SK-N-DZ (cell line): ENCODE measurements around the gene PLXNC1.

ENCODE experiments used
- DNase-seq: peaks from one replicate; pipeline ENCODE4 v3.0.0-alpha.2; 2015; ENCODE audit warnings: low spot score

PLXNC1 gene

DNA sequence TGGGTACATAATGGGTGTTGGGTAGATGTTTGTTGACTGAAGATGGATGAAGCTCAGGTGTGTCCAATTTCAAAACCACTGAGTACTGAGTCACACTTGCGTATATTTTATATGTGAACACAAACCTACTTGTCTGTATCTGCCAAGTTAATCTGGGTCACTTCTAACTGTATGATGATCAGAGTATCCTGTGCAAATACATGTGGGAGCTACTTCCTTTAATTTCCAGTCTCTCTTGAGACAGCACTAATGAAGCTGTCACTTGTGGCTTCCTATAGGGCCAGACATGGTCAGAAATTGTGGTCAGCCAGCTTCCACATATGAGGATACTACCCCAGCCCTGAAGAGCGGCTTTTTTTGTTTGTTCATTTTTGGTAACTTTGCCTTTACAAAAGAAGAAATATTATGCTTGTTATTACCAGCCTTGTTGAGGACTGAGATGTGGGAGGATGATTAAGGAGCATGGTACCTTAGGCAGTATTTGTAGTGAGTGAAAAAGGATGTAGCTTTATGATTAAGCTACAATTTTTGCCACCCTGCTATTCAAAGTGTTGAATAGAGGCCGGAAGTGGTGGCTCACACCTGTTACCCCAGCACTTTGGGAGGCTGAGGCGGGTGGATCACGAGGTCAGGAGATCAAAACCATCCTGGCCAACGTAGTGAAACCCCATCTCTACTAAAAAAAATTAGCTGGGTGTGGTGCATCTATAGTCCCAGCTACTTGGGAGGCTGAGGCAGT, 32.4 kb downstream of the PLXNC1 start:
- no peak for DNase-seq

DNA sequence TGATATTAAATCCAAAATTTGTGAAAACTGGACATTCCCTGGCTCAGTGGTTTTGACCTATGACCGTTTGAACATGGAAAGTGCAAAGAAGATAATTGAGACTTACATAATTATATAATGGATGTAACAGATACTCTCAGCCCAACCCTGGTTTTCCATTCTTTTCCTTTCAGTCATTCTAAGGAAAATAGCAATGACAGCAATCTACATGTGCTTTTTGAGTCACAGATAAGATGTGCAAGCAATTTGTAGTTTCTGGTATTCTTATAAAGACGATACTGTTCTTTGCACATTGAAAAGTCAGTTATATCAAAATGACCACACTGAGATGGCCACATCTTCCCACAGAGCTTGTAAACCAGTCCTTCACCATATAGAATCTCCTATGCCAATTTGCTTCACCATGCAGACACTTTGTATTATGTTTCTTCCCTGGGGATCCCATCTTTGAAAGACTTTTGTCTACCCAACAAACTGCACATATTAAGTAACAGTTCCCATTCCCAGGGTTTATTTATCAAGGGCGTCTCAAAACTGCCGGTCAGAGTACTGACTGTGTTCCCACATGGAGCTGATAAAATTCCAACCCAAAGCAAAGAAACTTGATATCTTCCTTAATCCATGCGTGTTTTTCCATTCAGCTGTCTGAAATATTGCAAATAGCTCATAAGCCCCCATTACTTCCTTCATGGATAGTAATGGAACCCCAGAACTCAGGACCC, 34.8 kb downstream of the PLXNC1 start:
- DNase-seq = no peak

DNA sequence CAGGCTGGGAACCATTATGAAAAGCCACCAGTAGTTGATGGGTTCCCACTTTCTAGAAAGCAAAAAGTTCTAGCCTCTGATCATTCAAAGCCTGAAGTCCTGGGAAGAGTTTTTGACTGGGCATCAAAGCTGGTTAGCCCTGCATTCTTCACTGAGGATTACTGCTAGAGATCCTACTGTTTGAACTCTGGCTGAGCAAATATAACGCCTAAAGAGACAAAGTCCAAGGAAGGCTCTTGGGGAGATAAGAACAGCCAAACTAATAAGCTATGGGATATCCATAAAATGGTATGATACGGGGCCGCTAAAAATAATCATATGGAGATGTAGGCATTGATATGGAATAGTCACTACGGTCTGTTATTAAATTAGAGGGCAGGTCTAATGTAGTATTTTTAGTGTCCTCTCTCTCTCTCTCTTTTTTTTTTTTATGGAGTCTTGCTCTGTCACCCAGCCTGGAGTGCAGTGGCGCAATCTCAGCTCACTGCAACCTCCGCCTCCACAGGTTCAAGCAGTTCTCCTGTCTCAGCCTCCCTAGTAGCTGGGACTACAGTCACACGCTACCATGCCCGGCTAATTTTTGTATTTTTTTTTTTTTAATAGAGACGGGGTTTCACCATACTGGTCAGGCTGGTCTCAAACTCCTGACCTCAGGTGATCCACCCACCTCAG, 35.5 kb downstream of the PLXNC1 start:
- DNase-seq = no peak

DNA sequence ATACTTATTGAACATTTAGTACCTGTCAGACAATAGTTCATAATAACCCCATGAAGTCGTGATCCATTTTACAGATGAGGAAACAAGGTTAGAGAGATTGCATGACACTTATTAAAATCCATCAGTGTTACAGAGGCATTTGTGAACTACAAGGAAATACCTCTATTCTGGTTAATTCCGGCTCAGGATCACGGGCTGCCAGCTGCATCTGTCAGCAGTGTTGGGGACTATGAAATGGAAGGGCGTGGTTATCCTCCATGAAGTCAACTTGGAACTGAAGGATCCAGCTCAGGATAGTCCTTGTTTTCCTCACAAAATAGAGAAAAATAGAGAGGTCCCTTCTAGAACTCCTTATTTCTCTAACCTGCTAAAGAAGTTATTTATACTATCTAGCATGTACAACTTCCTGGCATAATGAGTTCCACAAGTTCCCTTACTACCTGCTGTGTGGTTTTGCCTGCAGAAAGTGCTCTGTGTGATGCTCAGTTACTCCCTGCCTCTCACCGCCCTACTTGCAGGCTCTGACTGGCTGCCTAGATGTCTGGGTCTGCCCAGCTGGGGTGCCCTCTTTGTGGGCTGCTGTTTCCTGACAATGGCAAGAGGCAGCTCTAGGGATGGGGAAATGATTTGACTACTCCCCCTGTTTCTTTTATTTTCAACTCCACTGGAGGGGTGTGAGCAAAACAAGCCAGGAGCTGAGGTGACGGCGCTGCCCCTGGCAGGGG, 36.8 kb downstream of the PLXNC1 start:
- no peak for DNase-seq

DNA sequence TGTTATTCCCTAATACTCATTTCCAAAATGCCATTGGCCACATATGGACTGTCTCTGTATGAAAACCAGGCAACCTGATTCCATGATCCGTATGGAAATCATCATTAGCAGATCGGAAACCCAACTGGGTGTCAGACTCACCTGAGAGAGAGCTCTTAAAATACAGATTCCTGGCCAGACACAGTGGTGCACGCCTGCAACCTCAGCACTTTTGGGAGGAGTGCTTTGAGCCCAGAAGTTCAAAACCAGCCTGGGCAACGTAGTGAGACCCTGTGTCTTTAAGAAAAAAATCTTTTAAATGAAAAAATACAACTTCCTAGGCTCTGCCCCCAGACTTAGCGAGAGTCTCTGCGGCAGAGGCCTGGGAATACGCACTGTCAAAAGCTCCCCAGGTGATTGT, 37.4 kb downstream of the PLXNC1 start:
- no peak for DNase-seq

DNA sequence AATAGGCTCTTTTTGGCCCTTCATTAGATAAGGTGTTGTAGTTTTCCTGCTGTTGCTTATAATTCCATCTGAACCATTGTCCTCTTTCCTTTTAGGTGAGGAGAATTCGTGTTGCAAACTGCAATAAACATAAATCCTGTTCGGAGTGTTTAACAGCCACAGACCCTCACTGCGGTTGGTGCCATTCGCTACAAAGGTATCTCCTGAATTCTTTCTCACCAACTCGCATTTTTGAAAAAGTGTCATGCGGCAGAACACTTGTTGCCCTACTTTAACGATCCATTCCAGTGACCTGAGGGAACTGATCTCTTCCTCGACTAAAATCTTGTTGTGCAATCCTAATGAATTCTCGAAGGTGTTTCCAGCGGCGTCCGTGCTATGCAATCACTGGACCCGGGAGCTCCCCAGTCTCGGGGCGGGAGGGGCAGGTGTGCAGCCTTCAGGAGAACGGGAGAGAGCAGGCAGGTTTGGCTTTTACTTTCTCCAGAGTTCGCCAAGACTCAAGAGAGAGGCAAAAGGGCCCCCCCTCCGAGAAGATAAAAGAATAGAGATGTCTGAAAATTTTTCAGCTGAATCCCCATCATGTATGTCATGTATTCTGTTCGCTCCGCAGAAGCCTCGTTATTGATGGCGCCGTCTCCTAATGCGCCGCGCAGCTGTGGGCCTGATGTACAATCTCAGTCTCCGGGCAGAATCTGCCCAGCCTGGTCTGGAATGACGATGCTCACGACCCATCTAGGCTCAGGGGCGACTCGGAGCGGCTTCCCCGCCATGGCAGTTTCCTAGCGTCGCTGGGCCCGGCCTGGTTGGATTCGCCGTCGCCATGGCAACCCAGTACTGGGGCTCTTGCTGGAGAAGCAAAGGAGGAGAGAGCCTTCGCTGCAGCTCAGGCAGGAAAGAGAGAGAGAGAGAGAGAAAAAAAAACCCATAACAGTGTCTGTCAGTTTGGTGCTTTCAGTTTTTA, 38.2 kb downstream of the PLXNC1 start:
- peak; percentile 89 for DNase-seq

DNA sequence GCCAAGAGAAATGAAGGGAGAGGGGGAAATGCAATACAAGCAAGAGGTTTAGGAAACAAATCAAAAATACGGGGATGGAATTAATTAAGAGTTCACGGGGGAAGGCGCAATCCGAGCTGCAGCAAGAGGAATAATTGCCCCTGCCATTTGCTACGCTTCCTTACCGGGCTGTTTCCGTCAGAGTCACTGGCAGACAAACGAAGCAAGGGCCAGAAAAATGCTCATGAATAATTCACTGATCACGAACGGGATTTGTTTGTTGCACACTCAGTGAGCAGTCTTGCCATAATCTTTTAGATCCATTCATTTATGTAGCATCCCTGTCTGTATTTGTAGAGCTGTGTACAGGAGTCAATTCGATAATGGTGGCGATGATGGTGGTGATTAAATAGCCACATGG, 39.0 kb downstream of the PLXNC1 start:
- DNase-seq = no peak

DNA sequence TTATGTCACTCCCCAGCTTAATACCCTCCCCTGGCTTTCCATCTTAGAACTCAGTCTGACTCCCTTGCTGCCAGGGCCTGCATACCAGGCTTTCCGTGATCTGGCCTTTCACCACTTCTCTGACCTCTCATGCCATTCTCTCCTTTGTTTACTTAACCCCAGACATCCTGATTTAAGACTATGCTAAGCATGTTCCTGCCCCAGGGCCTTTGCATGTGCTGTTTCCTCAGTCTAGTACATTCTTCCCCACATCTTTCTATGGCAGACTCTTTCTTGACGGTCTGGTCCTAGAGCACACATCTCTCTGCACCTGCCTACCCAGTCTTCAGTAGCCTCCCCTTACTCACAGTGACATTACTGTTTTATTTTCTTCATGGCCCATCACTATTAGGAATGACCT, 42.2 kb downstream of the PLXNC1 start:
- DNase-seq = no peak

DNA sequence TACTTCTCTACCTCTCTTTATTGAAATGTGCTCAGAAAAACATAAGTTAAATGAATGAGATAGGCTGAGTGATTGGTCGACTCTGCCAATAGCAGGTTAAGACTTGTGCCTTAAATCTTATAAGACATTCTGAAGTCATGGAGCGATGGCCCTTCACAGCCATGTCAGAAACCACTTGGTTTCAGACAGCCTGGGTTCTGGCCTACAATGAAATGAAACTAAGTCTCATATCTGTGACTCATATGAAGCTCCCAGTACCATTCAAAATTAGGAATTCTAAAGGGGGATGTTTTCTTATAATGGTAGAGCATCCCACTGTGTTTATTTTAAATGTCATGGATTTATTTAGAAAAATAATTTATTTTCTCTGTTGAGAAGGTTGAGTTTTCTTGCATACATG, 42.6 kb downstream of the PLXNC1 start:
- DNase-seq = no peak

DNA sequence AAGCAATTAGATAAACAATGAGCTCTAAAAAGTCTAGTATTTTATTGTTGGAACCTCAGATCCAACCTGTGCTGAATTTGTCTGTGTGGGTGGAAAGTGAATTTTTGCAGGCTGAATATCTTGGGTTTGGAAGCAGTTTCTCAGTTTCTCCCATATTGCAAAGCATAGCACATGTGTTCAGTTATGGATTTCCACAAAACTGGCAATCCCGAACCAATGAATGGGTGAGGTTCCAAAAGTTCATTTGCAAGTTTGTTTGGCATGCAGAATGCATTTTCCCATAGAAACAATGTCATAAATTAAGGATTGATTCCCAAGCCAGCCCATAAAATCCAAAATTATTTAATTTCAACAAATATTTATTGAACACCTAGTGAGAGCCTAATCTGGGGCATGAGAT, 43.4 kb downstream of the PLXNC1 start:
- no peak for DNase-seq

DNA sequence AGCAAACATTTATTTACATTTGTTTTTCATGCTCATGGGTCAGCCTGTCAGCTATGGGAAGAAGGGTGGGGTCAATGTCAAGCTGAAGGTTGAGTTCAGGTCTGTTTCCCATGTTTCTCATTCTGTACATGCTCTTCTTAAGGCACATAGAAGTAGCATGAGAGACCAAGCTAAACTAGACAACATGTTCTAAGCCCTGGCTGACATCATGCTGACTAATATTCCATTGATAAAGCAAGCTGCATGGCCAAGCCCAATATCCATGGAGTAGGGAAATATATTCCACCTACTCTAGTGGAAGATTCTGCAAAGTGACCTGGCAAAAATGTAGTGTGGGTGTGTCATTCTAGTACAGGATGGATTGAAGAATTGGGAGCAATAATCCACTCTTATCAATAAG, 44.1 kb downstream of the PLXNC1 start:
- no peak for DNase-seq

DNA sequence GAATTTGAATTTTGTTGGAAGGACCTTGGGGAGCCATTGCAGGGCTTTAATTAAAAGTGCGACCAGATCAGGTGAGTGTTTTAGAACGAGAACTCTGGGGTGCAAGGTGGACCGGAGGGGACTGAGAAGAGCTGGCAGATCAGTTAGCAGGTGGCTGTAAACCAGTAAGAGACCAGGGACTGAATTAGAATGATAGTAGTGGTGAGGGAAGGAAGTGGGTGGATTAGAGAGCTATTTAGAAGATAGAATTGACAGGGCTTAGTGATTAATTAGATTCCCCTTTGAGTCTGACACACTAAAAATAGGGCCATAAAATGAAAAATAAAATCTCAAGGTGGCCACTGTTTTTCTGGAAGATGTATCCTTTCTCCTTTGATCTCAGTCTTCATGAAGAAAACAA, 44.8 kb downstream of the PLXNC1 start:
- DNase-seq = no peak

DNA sequence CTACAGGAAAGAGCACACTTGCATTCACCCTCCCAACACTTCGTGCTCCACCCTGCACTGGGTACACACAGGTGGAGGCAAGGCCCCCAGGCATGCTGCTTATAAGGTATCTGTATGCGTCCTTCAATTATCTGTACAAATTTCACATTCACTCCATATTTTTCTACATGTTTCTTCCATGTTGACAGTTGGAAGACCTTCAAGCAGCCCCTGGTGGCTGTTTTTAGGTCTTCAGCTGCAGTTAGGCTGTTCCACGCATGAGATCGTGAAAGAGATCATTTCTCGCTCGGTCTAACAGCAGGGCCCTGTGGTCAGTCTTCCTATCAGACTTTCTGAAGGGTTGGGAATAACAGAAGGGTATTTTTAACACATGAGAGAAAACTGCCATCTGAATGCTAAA, 47.1 kb downstream of the PLXNC1 start:
- DNase-seq = no peak

DNA sequence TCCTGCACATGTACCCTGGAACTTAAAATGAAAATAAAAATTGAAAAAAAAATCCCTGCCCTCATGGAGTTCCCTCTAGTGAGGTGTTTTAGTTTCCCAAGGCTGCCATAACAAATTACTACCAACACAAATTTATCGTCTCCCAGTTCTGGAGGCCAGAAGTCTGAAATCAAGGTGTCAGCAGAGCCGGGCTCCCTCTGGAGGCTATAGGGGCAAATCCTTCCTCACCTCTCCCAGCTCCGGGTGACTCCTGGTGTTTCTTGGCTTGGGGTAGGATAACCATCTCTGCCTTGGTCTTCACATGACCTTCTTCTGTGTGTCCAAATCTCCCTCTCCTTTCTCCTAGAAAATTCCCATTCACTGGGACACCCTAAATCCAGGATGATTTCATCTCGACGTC, 50.1 kb downstream of the PLXNC1 start:
- DNase-seq = no peak

DNA sequence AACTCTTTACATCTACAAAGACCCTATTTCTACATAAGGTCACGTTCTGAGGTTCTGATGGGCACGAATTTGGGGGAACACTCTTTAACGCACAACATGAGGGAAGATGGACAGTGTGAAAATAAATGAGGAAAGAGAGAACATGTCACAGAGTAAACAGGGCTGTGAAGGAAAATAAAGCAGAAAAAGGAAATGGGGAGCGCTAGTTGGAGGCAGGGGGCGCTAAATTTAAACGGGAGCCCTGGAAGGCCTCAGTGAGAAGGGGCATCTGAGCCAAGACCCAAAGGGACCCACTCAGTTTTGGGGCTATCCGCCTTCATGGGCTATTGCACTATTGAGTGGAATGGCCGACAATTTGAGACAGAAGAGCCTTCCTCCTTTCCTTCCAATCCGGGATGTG, 50.5 kb downstream of the PLXNC1 start:
- no peak for DNase-seq

DNA sequence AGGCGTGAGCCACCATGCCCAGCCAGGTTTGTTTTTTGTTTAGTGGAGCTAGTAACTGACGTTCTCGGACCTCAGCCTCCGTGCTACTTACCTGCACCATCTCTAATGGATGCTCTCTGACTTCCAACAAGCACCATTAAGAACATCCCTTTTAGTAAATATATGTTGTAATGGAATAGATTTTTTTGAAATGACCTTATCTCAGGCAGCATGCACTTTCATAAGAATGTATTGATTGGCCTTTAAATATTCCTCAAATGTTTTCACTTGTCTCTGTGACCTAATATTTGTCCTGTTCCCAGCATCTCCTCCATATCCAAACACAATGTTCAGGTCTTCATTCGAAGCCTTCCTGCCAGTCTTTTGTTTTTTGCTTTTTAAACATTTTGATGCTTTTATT, 51.7 kb downstream of the PLXNC1 start:
- DNase-seq = no peak

DNA sequence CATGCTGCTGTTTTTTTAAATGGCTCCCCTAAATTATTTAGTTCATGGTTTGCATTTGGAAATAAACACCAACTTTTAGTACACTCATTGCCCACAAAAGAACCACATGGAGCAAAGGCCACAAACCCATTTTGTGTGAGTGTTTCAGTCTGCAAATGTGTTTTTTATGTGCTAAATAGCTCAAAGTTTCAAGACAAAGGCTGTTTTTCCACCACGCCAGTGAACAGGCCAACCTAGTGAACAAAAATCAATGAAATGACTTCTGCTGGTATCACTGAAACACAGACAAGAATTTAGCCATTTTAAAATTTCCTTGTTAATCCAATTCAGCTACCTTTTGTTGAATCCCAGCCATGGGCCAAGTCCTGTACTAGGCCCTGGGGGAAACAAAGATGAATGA, 52.3 kb downstream of the PLXNC1 start:
- no peak for DNase-seq

DNA sequence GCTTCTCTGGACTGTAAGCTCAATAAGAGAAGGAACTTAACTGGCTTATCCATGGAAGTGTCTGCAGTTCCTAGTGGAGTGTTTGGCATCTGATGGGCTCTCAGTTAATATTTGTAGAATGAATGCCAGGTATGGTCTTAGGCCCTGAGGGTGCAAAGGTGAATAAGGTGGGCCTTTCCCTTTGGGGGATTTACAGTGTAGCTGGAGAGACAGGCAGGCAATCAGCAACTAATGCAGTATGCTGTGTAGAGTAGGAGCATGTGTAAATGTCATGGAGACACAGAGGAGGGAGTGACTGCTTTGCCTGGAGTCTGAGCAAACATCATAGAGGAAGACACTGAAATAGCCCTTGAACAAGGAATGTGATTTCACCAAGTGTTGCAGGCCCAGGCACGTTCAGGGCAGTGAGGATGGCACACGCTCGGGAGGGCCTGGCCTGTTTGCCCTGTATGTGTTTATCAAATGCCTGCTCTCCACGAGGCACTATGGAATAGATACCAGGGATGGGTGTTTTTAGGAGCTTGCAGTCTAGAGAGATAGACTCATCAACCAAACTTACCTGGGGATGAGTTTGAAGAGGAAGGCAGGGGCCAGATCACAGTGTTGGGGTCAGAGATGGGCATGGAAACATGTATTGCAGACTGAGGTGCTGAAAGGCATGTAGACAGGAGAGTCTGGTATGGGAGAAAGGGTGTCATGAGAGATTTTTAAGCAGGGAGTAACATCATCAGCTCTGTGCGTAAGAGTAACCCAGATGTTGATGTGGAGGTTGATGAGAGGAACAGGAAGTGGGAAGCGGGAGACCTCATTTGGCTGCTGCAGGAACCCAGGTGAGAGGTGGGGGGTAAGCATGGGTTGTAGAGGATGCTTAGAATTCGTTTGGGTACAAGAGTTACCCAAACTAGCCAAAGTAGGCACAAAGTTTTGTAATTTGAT, 54.1 kb downstream of the PLXNC1 start:
- no peak for DNase-seq

DNA sequence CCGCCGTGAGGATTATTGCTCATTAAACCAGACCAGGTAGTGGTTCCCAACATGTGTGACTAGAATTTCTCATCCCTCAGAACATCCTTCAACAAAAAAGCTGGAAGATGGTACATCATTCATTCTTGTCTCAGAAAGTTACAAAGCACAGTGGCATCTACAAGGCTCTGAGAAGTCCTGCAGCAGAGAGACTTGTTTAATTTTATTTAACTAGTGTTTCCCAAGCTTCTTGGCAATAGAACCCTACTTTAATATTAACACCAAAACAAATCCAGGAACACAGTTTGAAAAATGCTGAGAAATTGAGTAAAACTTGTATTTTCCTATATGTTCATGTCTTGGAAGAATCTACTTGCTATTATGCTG, 54.8 kb downstream of the PLXNC1 start:
- DNase-seq = no peak

DNA sequence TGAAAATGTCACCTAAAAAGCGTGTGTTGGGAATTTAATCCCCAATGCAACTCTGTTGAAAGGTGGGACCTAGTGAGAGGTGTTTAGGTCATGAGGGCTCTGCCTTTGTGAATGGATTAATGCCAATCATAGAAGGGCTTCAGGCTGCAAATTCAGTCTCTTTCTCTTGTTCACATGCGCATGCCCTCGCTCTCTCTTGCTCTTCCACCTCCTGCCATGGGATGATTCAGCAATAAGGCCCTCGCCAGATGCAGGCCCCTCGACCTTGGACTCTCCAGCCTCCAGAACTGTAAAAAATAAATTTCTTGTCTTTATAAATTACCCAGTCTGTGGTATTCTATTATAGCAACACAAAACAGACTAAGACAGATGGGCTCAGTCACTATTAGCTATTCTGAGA, 55.4 kb downstream of the PLXNC1 start:
- DNase-seq = no peak
